Activated CD4-positive, alpha-beta T cell treated with anti-CD3 and anti-CD28 coated beads, Interleukin-2, amount 10 ng/mL, durations not matched to agents 7 days and 5 days (primary cell): ENCODE results near the gene DPPA5. TPM values are rescaled to one million over a fixed set of nuclear protein-coding genes. Genes with fewer than 3 reads are reported as not detected.
"Not testable (repeated sequence)": the region's sequence is repeated elsewhere in the genome, so short reads cannot be mapped to it uniquely, and the experiment has no call there.

Experiments
- CTCF ChIA-PET: fragments of 350-600 bp; sonication (Branson Sonifier 250); formaldehyde crosslinking; loops from one replicate; lab custom pipeline; 2021; ENCODE audit warnings: antibody characterized with exemption; lab: Charles Lee
- POLR2A ChIA-PET: fragments of 350-600 bp; sonication (Branson Sonifier 250); formaldehyde crosslinking; loops from one replicate; lab custom pipeline; 2021; ENCODE audit warnings: antibody characterized with exemption; lab: Charles Lee
- DNase-seq: peaks from one replicate; pipeline ENCODE4 v3.0.0-alpha.2; 2020
- H3K27ac Mint-ChIP-seq: one replicate; pipeline ENCODE4 v1.8.0; 2021; ENCODE audit warnings: mild to moderate bottlenecking, moderate library complexity, mixed read lengths
- H3K27me3 Mint-ChIP-seq: one replicate; pipeline ENCODE4 v1.8.0; 2021; ENCODE audit warnings: mixed read lengths
- H3K36me3 Mint-ChIP-seq: one replicate; pipeline ENCODE4 v1.8.0; 2021; ENCODE audit warnings: low read depth, mixed read lengths
- H3K4me1 Mint-ChIP-seq: one replicate; pipeline ENCODE4 v1.8.0; 2021; ENCODE audit warnings: mixed read lengths
- H3K4me3 Mint-ChIP-seq: one replicate; pipeline ENCODE4 v1.8.0; 2021; ENCODE audit warnings: mild to moderate bottlenecking, moderate library complexity, mixed read lengths
- H3K9me3 Mint-ChIP-seq: one replicate; pipeline ENCODE4 v1.8.0; 2021; ENCODE audit warnings: mixed read lengths
- total RNA-seq, 2 experiments: library from RNA; stranded (reverse); gene quantifications; one replicate each; pipeline ENCODE4 v1.2.3, GENCODE V29; 2021

DPPA5 gene
- total RNA-seq, 2 experiments from 2014 or later = not detected

DNA sequence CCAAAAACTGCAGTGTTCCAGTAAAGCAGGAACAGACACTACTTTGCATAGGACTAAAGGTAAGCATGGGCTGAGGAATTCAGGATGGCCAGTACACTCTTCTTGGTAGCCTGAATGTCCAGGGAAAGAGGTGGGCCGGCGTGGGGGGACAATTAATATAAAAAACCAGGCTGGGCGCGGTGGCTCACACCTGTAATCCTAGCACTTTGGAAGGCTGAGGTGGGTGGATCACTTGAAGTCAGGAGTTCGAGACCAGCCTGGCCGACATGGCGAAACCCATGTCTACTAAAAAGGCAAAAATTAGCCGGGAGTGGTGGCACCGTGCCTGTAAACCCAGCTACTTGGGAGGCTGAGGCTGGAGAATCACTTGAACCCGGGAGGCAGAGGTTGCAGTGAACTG is 27.5 kb upstream of the DPPA5 start:
- H3K4me1 Mint-ChIP-seq, POLR2A ChIA-PET, DNase-seq, CTCF ChIA-PET, H3K27ac Mint-ChIP-seq, H3K4me3 Mint-ChIP-seq, H3K27me3 Mint-ChIP-seq, H3K9me3 Mint-ChIP-seq, H3K36me3 Mint-ChIP-seq: not testable (repeated sequence)

- no peak overlapping the region for H3K27ac Mint-ChIP-seq
- DNase-seq = no peak
- no peaks in the 10 kb centered on the region for H3K27me3 Mint-ChIP-seq
- H3K4me1 Mint-ChIP-seq = no peaks in the 10 kb centered on the region
- peaks cover 2% of the 10 kb centered on the region for H3K9me3 Mint-ChIP-seq
- H3K36me3 Mint-ChIP-seq = no peaks in the 10 kb centered on the region
- POLR2A ChIA-PET = no interaction called here
- CTCF ChIA-PET = interaction anchor here (1.4 kb wide), 1 partner anchor 12 kb away, joined by 4 read pairs; no protein-coding TSS in a partner anchor
- H3K4me3 Mint-ChIP-seq = no peak overlapping the region
These were observed 23.1 kb upstream of the DPPA5 start for GRCh38 chr6:73377225-73377624.

- POLR2A ChIA-PET = no interaction called here
- H3K4me1 Mint-ChIP-seq = no peaks in the 10 kb centered on the region
- H3K27ac Mint-ChIP-seq = no peak overlapping the region
- H3K9me3 Mint-ChIP-seq = peaks cover 2% of the 10 kb centered on the region
- CTCF ChIA-PET = interaction anchor here (0.6 kb wide), 1 partner anchor 19 kb away, joined by 5 read pairs; no protein-coding TSS in a partner anchor
- no peaks in the 10 kb centered on the region for H3K27me3 Mint-ChIP-seq
- no peaks in the 10 kb centered on the region for H3K36me3 Mint-ChIP-seq
- no peak overlapping the region for H3K4me3 Mint-ChIP-seq
- no peak for DNase-seq
These were observed 21.1 kb upstream of the DPPA5 start for GRCh38 chr6:73375216-73375615.

GRCh38 chr6:73372516-73372915 is 18.4 kb upstream of the DPPA5 start:
- Mint-ChIP-seq H3K27me3 (no peaks in the 10 kb centered on the region), H3K9me3 (peaks cover 2% of the 10 kb centered on the region), H3K4me1 (no peaks in the 10 kb centered on the region), H3K27ac (no peak overlapping the region), H3K4me3 (no peak overlapping the region), H3K36me3 (no peaks in the 10 kb centered on the region)
- CTCF ChIA-PET = no interaction called here
- POLR2A ChIA-PET = no interaction called here
- DNase-seq = no peak

DNA sequence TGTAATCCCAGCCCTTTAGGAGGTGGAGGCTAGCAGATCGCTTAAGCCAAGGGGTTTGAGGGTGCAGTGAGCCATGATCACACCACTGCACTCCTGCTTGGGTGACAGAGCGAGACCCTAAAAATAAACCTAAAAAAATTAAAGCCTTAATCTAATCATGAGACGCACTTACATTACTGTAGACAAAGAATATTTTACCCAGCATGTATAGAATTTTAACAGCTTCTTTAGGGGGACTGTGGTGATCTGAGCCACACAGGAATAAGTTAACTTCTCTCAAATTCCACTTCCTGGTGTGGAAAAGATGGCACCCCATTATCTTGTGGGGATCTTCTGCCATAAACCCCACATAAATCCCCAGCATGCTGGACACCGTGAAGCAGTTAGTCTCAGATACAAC is 17.9 kb upstream of the DPPA5 start:
- CTCF ChIA-PET = no interaction called here
- POLR2A ChIA-PET = no interaction called here
- Mint-ChIP-seq H3K9me3 (peaks cover 2% of the 10 kb centered on the region), H3K27me3 (no peaks in the 10 kb centered on the region), H3K27ac (no peak overlapping the region), H3K36me3 (no peaks in the 10 kb centered on the region), H3K4me3 (no peak overlapping the region), H3K4me1 (no peaks in the 10 kb centered on the region)
- no peak for DNase-seq

GRCh38 chr6:73369563-73369962 is 15.5 kb upstream of the DPPA5 start, which contains the start of gene OOEP:
TSS of gene OOEP (minus strand) at chr6:73369897. CDS start at chr6:73369792, 105 bp downstream.
- Mint-ChIP-seq H3K27ac (no peak within 1 kb of the TSS), H3K4me3 (no peak within 1 kb of the TSS), H3K27me3 (no peaks in the 10 kb centered on the region), H3K36me3 (no peaks in the 10 kb centered on the region), H3K9me3 (peaks cover 2% of the 10 kb centered on the region), H3K4me1 (no peaks in the 10 kb centered on the region)
- CTCF ChIA-PET = no interaction called here
- POLR2A ChIA-PET = no interaction called here
- no peak for DNase-seq

DNA sequence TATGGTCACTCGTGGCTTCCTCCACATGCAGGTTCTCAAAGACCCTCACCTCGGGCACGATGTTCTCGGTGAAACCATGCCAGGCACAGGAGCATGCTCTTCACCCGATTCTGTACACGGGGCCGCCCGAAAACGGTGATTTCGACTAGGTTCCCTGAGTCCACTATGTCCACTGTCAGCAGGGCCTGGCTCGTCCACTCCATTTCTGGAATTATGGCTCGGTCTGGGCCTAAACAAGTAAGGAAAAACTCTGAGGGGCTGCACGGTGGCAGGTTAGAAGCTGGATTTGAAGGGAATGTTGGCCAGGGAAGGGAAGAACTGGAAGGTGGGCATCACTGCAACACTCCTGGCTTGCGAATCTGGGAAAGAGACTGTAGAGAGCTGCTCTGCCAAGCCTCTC is 15.1 kb upstream of the DPPA5 start:
- Mint-ChIP-seq H3K4me3 (no peak overlapping the region), H3K36me3 (no peaks in the 10 kb centered on the region), H3K4me1 (no peaks in the 10 kb centered on the region), H3K9me3 (peaks cover 2% of the 10 kb centered on the region), H3K27ac (no peak overlapping the region), H3K27me3 (no peaks in the 10 kb centered on the region)
- POLR2A ChIA-PET = no interaction called here
- DNase-seq = no peak
- CTCF ChIA-PET = no interaction called here

DNA sequence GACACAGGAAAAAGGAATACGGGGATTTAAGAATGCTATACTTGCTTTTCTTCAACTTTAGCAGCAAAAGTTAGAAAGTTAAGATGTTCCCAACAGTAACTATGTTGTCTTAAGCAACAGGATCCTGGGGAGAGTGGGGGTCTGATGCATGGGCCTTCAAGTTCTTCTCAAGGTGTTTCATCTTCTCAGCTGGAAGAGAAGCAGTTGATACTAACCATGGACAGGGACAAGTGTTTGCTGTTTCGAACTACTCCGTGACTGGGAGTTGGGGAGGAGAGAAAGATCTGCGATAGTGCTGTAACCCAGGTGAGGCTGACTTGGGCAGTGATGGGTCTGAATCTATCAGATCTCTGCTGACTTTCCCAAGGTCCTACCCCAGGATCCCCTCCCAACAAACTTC is 14.6 kb upstream of the DPPA5 start:
- H3K4me3 Mint-ChIP-seq = no peak overlapping the region
- CTCF ChIA-PET = no interaction called here
- no peaks in the 10 kb centered on the region for H3K36me3 Mint-ChIP-seq
- H3K27ac Mint-ChIP-seq = no peak overlapping the region
- H3K4me1 Mint-ChIP-seq = no peaks in the 10 kb centered on the region
- no peaks in the 10 kb centered on the region for H3K27me3 Mint-ChIP-seq
- POLR2A ChIA-PET = no interaction called here
- no peak for DNase-seq
- H3K9me3 Mint-ChIP-seq = peaks cover 2% of the 10 kb centered on the region

DNA sequence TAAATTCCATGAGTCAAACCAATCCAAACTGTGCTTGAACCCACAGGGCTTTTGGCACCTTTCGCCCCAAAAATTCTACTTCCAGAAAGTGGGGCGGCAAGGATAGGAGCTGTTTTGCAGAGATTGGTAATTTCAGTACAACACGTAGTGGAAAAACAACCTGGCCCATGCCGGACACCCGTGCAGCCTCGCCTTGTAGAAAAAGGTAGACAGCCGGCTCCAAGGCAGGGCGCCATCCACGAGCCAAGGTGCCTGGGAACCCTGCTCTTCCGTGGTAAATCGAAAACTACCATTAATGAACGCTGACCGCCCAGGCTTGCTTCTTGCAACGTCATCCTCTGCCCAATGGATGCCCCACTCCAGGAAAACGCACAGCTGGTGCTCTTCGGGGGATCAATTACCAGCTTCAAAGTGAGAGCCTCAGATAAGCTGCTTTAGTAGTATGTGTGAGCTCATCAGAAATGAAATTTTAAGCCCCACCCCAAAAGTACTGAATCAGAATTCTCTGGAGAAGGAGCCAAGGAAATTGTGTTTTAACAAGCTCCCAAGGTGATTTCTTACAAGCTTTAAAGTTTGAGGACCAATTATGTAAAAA is 13.8 kb upstream of the DPPA5 start:
- ChIA-PET POLR2A (no interaction called here), CTCF (interaction anchor here (0.5 kb wide), 1 partner anchor 474 kb away, joined by 3 read pairs; no protein-coding TSS in a partner anchor)
- no peaks in the 10 kb centered on the region for H3K4me1 Mint-ChIP-seq
- H3K9me3 Mint-ChIP-seq = peaks cover under 1% of the 10 kb centered on the region
- H3K27ac Mint-ChIP-seq = no peak overlapping the region
- no peak overlapping the region for H3K4me3 Mint-ChIP-seq
- no peak for DNase-seq
- H3K36me3 Mint-ChIP-seq = no peaks in the 10 kb centered on the region
- no peaks in the 10 kb centered on the region for H3K27me3 Mint-ChIP-seq

- no peaks in the 10 kb centered on the region for H3K4me1 Mint-ChIP-seq
- no peak overlapping the region for H3K27ac Mint-ChIP-seq
- no peak overlapping the region for H3K4me3 Mint-ChIP-seq
- H3K36me3 Mint-ChIP-seq = no peaks in the 10 kb centered on the region
- ChIA-PET CTCF (interaction anchor here (0.9 kb wide), 1 partner anchor 13 kb away, joined by 4 read pairs; no protein-coding TSS in a partner anchor), POLR2A (no interaction called here)
- H3K27me3 Mint-ChIP-seq = no peaks in the 10 kb centered on the region
- no peak for DNase-seq
- no peaks in the 10 kb centered on the region for H3K9me3 Mint-ChIP-seq
These were observed 10.5 kb upstream of the DPPA5 start for GRCh38 chr6:73364549-73364948.

- Mint-ChIP-seq H3K36me3 (no peaks in the 10 kb centered on the region), H3K4me3 (no peak overlapping the region), H3K27ac (no peak overlapping the region), H3K27me3 (no peaks in the 10 kb centered on the region), H3K9me3 (no peaks in the 10 kb centered on the region), H3K4me1 (no peaks in the 10 kb centered on the region)
- POLR2A ChIA-PET = no interaction called here
- CTCF ChIA-PET = no interaction called here
- no peak for DNase-seq
These were observed 10.0 kb upstream of the DPPA5 start for GRCh38 chr6:73364121-73364520.

DNA sequence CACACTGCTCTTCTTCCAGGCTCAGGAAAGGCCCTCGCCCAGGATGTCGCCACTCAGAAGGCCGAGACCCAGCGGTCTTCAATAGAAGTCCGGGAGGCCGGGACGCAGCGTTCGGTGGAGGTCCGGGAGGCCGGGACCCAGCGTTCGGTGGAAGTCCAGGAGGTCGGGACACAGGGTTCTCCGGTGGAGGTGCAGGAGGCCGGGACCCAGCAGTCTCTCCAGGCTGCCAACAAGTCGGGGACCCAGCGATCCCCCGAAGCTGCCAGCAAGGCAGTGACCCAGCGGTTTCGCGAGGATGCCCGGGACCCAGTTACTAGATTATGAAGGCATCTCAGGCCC is 9.4 kb upstream of the DPPA5 start:
- ChIA-PET CTCF (no interaction called here), POLR2A (no interaction called here)
- Mint-ChIP-seq H3K27me3 (no peaks in the 10 kb centered on the region), H3K4me3 (no peak overlapping the region), H3K36me3 (no peaks in the 10 kb centered on the region), H3K4me1 (no peaks in the 10 kb centered on the region), H3K9me3 (no peaks in the 10 kb centered on the region), H3K27ac (no peak overlapping the region)
- no peak for DNase-seq

GRCh38 chr6:73362869-73363536 is 8.9 kb upstream of the DPPA5 start:
- Mint-ChIP-seq H3K27ac (no peak overlapping the region), H3K4me1 (no peaks in the 10 kb centered on the region), H3K27me3 (no peaks in the 10 kb centered on the region), H3K36me3 (no peaks in the 10 kb centered on the region), H3K9me3 (no peaks in the 10 kb centered on the region), H3K4me3 (no peak overlapping the region)
- ChIA-PET CTCF (interaction anchor here (0.6 kb wide), 1 partner anchor 41 kb away, joined by 3 read pairs; no protein-coding TSS in a partner anchor), POLR2A (no interaction called here)
- no peak for DNase-seq
